Kidney epithelial cell (primary cell): ENCODE data around the gene TXK. TPM values are rescaled to one million over a fixed set of nuclear protein-coding genes. Genes with fewer than 3 reads are reported as not detected.
"Not testable (repeated sequence)": the region's sequence is repeated elsewhere in the genome, so short reads cannot be mapped to it uniquely, and the experiment has no call there.

Experiments used
- DNase-seq: peaks from one replicate; pipeline ENCODE4 v3.0.0-alpha.2; 2010; ENCODE audit warnings: low read depth
- H3K27me3 ChIP-seq: 2 replicates; pipeline ENCODE4 v1.6.0; 2011; ENCODE audit warnings: low read length; ENCODE audit not compliant: control insufficient read depth, insufficient read depth
- H3K36me3 ChIP-seq: 2 replicates; pipeline ENCODE4 v1.5.1; 2011; ENCODE audit warnings: low read length; ENCODE audit not compliant: control insufficient read depth, insufficient read depth
- H3K4me3 ChIP-seq: 2 replicates; pipeline ENCODE4 v1.5.1; 2011; ENCODE audit warnings: low read depth, mild to moderate bottlenecking, control low read depth, low read length
- total RNA-seq: library from RNA; depleted of rRNA; stranded (reverse); fragments of >200 nt; gene quantifications from 2 replicates; pipeline ENCODE4 v1.2.3, GENCODE V29; 2015
- TF ChIP-seq, protein P1 (sequence below): IDR thresholded peaks from 2 replicates; pipeline ENCODE4 v1.5.1; 2011; ENCODE audit warnings: mild to moderate bottlenecking, moderate library complexity, low read length, control low read depth, inconsistent platforms; ENCODE audit not compliant: insufficient read depth, poor library complexity, severe bottlenecking

Gene TXK
- total RNA-seq, 1 donor from 2014 or later: 0.67 TPM

DNA sequence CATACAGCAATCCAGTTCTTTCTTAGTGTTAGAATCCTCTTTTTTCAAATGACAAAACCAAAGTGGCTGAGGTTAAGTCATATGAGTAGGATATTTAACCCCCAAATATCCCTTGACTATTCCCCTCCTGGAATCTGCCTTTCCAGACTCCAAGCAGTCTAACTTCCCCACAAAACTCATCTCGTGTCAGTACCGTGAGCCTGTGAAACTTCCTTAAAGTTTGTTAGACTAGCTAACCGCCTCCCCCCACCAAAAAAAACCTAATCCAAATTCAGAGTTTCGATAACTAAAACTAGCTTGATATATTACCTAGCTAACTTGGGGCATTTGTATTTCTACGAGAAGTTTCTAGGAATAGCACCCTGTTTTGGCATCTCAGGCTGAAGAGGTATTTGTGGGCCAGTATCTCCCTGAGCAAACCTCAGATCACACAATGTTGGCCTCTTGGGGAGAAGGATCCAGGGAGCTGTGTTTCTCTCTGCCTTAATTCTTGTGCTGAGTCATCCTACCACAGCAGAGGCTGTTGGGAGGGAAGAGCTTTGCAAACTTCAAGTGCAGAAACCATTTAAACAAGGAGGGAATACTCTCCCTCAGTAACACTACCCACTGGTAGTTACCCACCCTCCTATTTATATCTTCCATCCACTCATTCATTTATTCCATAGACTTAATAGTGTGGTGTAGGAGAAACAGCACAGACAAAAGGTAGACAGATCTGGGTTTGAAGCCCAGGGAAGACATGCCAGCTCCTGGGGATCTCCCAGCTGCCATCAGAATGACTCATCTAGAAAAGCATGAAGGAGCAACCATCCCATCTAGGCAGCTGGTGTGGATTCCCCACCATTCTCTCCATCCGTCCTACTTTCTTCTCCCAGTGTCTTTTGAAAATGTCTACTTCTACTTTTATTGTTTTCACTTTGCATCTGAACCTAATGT lies 39.3 kb upstream of the TXK start:
- DNase-seq: peak; percentile 69
- Histone ChIP-seq H3K27me3 (no peaks in the 10 kb centered on the region), H3K36me3 (no peaks in the 10 kb centered on the region), H3K4me3 (no peak overlapping the region)
- TF ChIP-seq, protein P1, sequence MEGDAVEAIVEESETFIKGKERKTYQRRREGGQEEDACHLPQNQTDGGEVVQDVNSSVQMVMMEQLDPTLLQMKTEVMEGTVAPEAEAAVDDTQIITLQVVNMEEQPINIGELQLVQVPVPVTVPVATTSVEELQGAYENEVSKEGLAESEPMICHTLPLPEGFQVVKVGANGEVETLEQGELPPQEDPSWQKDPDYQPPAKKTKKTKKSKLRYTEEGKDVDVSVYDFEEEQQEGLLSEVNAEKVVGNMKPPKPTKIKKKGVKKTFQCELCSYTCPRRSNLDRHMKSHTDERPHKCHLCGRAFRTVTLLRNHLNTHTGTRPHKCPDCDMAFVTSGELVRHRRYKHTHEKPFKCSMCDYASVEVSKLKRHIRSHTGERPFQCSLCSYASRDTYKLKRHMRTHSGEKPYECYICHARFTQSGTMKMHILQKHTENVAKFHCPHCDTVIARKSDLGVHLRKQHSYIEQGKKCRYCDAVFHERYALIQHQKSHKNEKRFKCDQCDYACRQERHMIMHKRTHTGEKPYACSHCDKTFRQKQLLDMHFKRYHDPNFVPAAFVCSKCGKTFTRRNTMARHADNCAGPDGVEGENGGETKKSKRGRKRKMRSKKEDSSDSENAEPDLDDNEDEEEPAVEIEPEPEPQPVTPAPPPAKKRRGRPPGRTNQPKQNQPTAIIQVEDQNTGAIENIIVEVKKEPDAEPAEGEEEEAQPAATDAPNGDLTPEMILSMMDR: no peak

GRCh38 chr4:48172651-48173050 lies 38.6 kb upstream of the TXK start:
- no peak overlapping the region for H3K4me3 ChIP-seq
- H3K36me3 ChIP-seq: no peaks in the 10 kb centered on the region
- DNase-seq: no peak
- H3K27me3 ChIP-seq: no peaks in the 10 kb centered on the region
- TF ChIP-seq, protein P1: no peak

DNA sequence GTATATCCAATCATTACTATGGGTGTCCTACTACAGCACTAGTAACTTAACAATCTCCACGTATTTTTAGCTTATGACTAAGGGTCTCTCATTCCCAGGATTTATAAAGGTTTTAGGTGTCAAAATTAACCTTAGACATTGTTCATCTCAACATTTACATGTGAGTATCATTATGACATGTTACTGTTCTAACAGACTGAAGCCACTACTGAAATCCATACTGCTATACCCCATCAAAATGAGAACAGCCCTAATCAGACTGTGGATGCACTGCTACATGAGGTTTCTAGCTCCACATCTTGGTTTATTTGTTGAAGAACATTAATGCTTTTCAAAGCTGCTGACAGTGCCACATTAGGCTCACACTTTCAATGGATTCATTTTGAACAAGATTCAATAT lies 35.6 kb upstream of the TXK start:
- no peak for DNase-seq
- TF ChIP-seq, protein P1: no peak
- Histone ChIP-seq H3K36me3 (no peaks in the 10 kb centered on the region), H3K4me3 (no peak overlapping the region), H3K27me3 (no peaks in the 10 kb centered on the region)

DNA sequence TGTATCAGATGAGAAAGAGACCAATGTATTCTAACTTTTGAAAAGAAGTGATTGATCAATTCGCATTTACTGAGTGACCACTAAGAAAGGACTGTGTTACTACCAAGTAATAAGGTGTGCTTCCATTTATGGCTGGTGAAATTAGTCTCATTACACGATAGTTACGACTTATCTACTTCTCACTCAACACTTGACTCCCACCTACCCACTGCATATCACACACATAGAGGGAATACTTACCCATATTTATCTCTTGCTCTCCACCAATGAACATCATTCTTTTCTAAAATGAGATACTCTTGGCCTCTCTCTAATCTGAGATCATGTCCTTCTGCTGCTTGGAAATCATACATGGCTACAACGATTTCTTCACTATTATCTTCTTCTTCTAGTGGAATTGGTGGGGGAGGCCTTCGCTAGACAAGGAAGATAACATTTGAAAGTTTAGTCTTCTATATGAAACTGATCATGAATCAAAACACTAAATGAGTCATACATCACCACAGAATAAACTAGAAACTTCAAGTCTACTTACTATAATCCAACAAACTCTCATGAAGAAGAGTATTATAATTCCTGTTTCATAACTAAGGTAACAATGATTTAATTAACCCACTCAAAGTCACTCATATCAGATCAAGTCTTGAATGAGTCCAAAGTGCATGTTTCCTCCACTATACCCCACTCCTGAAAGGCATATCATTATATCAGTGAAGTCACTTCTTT lies 33.7 kb upstream of the TXK start:
- DNase-seq: no peak
- H3K36me3 ChIP-seq: peaks cover under 1% of the 10 kb centered on the region

GRCh38 chr4:48164561-48164960 lies 30.5 kb upstream of the TXK start:
- H3K27me3 ChIP-seq, DNase-seq, H3K4me3 ChIP-seq, H3K36me3 ChIP-seq: not testable (repeated sequence)

More for the DNA sequence above, 33.7 kb upstream of the TXK start:
- TF ChIP-seq, protein P1: no peak
- Histone ChIP-seq H3K4me3 (no peak overlapping the region), H3K27me3 (no peaks in the 10 kb centered on the region)

GRCh38 chr4:48163746-48164145 lies 29.7 kb upstream of the TXK start:
- H3K27me3 ChIP-seq: no peaks in the 10 kb centered on the region
- no peak overlapping the region for H3K4me3 ChIP-seq
- DNase-seq: no peak
- TF ChIP-seq, protein P1: no peak
- H3K36me3 ChIP-seq: peaks cover 1% of the 10 kb centered on the region
